ENCODE measurements around the gene GBA2. TPM values are rescaled to one million over a fixed set of nuclear protein-coding genes. Genes with fewer than 3 reads are reported as not detected.

The GBA2 gene
- total and polyA plus RNA-seq, 2 donors (not counting 3 experiments of a cell fraction or from before 2014, with no cell fraction given), result 110 to 158 TPM

GRCh38 chr9:35717132-35717870 lies 31.7 kb downstream of the GBA2 start:
- Histone ChIP-seq H3K4me2 (ENCODE audit: insufficient read depth, low read length) (no peak overlapping the region), H3K4me3 (replicated peaks in 1 of 3; ENCODE audit: insufficient read depth in 1 of 3, low read depth in 1 of 3, low read length in 3 of 3) (no peak overlapping the region), H3K9me1 (replicated peaks; ENCODE audit: control insufficient read depth, extremely low read depth, insufficient read depth, low read length) (no peaks in the 10 kb centered on the region), H3K36me3 (ENCODE audit: control insufficient read depth in 2 of 2, extremely low read depth in 1 of 2, insufficient read depth in 2 of 2, low read length in 2 of 2) (peaks cover 63 to 83% of the 10 kb centered on the region in 2 experiments), H3K9ac (replicated peaks; ENCODE audit: extremely low read depth, insufficient read depth, low read length) (no peak overlapping the region), H3K27ac (ENCODE audit: insufficient read depth, low read depth, low read length) (no peak overlapping the region), H3K79me2 (ENCODE audit: control insufficient read depth, insufficient read depth, low read length) (peaks cover 2% of the 10 kb centered on the region), H2AFZ (ENCODE audit: low read depth, low read length) (no peak overlapping the region), H3K27me3 (ENCODE audit: control insufficient read depth in 2 of 2, insufficient read depth in 2 of 2, low read length in 2 of 2) (no peaks in the 10 kb centered on the region), H3K9me3 (replicated peaks; ENCODE audit: control insufficient read depth, insufficient read depth, low read length) (no peaks in the 10 kb centered on the region), H4K20me1 (replicated peaks; ENCODE audit: control insufficient read depth, extremely low read depth, insufficient read depth, low read length) (no peaks in the 10 kb centered on the region), H3K4me1 (ENCODE audit: control insufficient read depth, extremely low read depth, insufficient read depth, low read length) (no peaks in the 10 kb centered on the region)
- TF ChIP-seq POLR2A (IDR thresholded peaks at IDR 0.05; ENCODE audit: low read depth, low read length) (no peak), EZH2 (IDR thresholded peaks at IDR 0.05; ENCODE audit: borderline replicate concordance, low read depth, low read length, severe bottlenecking) (no peak), POLR2AphosphoS5 (IDR thresholded peaks at IDR 0.05; ENCODE audit: insufficient read depth, low read depth, low read length) (no peak), CTCF (IDR thresholded peaks at IDR 0.05; ENCODE audit: extremely low read depth in 1 of 2, insufficient read depth in 1 of 2, low read depth in 1 of 2, low read length in 2 of 2) (no peak), MAX (IDR thresholded peaks at IDR 0.05; ENCODE audit: insufficient read depth, insufficient read length) (no peak), JUN (IDR thresholded peaks at IDR 0.05; ENCODE audit: borderline replicate concordance, insufficient read depth, insufficient read length, low read depth) (no peak), MYC (IDR thresholded peaks at IDR 0.05; ENCODE audit: low read depth, low read length) (no peak), GATA2 (IDR thresholded peaks at IDR 0.05; ENCODE audit: insufficient read depth, insufficient read length, low read depth, low read length) (no peak), FOS (IDR thresholded peaks at IDR 0.05; ENCODE audit: borderline replicate concordance, insufficient read depth, low read length) (no peak)
- intact Hi-C loops (cut with micrococcal nuclease) (no loop called here), dilution Hi-C loops (cut with MboI; ENCODE audit: extremely low pct_ligation_motif_present, low sequenced_read_pairs) (no loop called here)
- no peak for DNase-seq (ENCODE audit: low read depth, low spot score)
- no peak for FAIRE-seq
- TSS peak; percentile 28 for BruUV-seq (replicated peaks)
- ChIA-PET CTCF (interaction anchor here (1.5 to 8.9 kb wide), 3 partner anchors 10 to 29 kb away, joined by 3 to 53 read pairs (median 6); no protein-coding TSS in a partner anchor), POLR2A (no interaction called here)
